ENCODE results near the gene PDSS2. TPM values are rescaled to one million over a fixed set of nuclear protein-coding genes. Genes with fewer than 3 reads are reported as not detected.

Gene PDSS2
- total and polyA plus RNA-seq, 10 donors: 4.3 to 16.6 (median 11.7) TPM

GRCh38 chr6:107192830-107193229, 266.5 kb downstream of the PDSS2 start:
- H3K27ac ChIP-seq: no peak overlapping the region
- H3K4me3 ChIP-seq: no peak overlapping the region
- 81 to 96% (median 93%) methylated on average over 4 of the region's 4 CpGs for WGBS, 5 donors

GRCh38 chr6:107187630-107188029, 271.7 kb downstream of the PDSS2 start:
- no peak for DNase-seq
- H3K27me3 ChIP-seq (replicated peaks in 1 of 7): no peaks in the 10 kb centered on the region
- TF ChIP-seq CTCF (IDR thresholded peaks at IDR 0.05 in 8 of 11, conservative IDR thresholded peaks at IDR 0.05 in 3 of 11): no peak
- no peak for TF ChIP-seq POLR2A (IDR thresholded peaks at IDR 0.05)
- TF ChIP-seq POLR2AphosphoS5 (IDR thresholded peaks at IDR 0.05): no peak
- H3K36me3 ChIP-seq: peaks cover 0 to 47% (median 9%) of the 10 kb centered on the region in 6 donors
- 63 to 90% (median 78%) methylated on average over 6 of the region's 6 CpGs for WGBS, 5 donors
- intact Hi-C loops (cut with DNase I; ENCODE audit: low total_unique reads): no loop called here
- no peaks in the 10 kb centered on the region for H3K9me3 ChIP-seq
- no peak overlapping the region for H3K4me3 ChIP-seq
- H3K27ac ChIP-seq: no peak overlapping the region
- H3K4me1 ChIP-seq: no peaks in the 10 kb centered on the region

More at GRCh38 chr6:107192830-107193229, 266.5 kb downstream of the PDSS2 start:
- Histone ChIP-seq H3K36me3 (peaks cover 0 to 54% (median 9%) of the 10 kb centered on the region in 6 donors), H3K9me3 (no peaks in the 10 kb centered on the region), H3K4me1 (no peaks in the 10 kb centered on the region), H3K27me3 (replicated peaks in 1 of 7) (no peaks in the 10 kb centered on the region)
- intact Hi-C loops (cut with DNase I; ENCODE audit: low total_unique reads): no loop called here
- no peak for TF ChIP-seq POLR2A (IDR thresholded peaks at IDR 0.05)
- no peak for TF ChIP-seq POLR2AphosphoS5 (IDR thresholded peaks at IDR 0.05)
- no peak for TF ChIP-seq CTCF (IDR thresholded peaks at IDR 0.05 in 8 of 11, conservative IDR thresholded peaks at IDR 0.05 in 3 of 11)
- DNase-seq: no peak

GRCh38 chr6:107186047-107186446, 273.3 kb downstream of the PDSS2 start:
- Histone ChIP-seq H3K27ac (no peak overlapping the region), H3K27me3 (replicated peaks in 1 of 7) (no peaks in the 10 kb centered on the region), H3K4me3 (no peak overlapping the region), H3K36me3 (peaks cover 0 to 46% (median 6%) of the 10 kb centered on the region in 6 donors), H3K4me1 (no peaks in the 10 kb centered on the region), H3K9me3 (no peaks in the 10 kb centered on the region)
- TF ChIP-seq POLR2AphosphoS5 (IDR thresholded peaks at IDR 0.05): no peak
- TF ChIP-seq POLR2A (IDR thresholded peaks at IDR 0.05): no peak
- no peak for TF ChIP-seq CTCF (IDR thresholded peaks at IDR 0.05 in 8 of 11, conservative IDR thresholded peaks at IDR 0.05 in 3 of 11)
- intact Hi-C loops (cut with DNase I; ENCODE audit: low total_unique reads): no loop called here
- DNase-seq: no peak
- 85 to 100% (median 94%) methylated on average over 1 of the region's 1 CpG for WGBS, 5 donors

- no peaks in the 10 kb centered on the region for H3K4me1 ChIP-seq
- no peak overlapping the region for H3K4me3 ChIP-seq
- peaks cover 0 to 45% (median 6%) of the 10 kb centered on the region in 6 donors for H3K36me3 ChIP-seq
- intact Hi-C loops (cut with DNase I; ENCODE audit: low total_unique reads): no loop called here
- TF ChIP-seq POLR2A (IDR thresholded peaks at IDR 0.05): no peak
- no peak for TF ChIP-seq POLR2AphosphoS5 (IDR thresholded peaks at IDR 0.05)
- TF ChIP-seq CTCF (IDR thresholded peaks at IDR 0.05 in 8 of 11, conservative IDR thresholded peaks at IDR 0.05 in 3 of 11): no peak
- no peaks in the 10 kb centered on the region for H3K9me3 ChIP-seq
- DNase-seq: no peak
- no peak overlapping the region for H3K27ac ChIP-seq
- 87 to 91% (median 91%) methylated on average over 9 of the region's 9 CpGs for WGBS, 5 donors
- H3K27me3 ChIP-seq (replicated peaks in 1 of 7): no peaks in the 10 kb centered on the region
Measured at GRCh38 chr6:107185391-107185970, 273.9 kb downstream of the PDSS2 start.
